ENCODE measurements around the gene SLC22A3. TPM values are rescaled to one million over a fixed set of nuclear protein-coding genes. Genes with fewer than 3 reads are reported as not detected.
"Not testable (repeated sequence)": the region's sequence is repeated elsewhere in the genome, so short reads cannot be mapped to it uniquely, and the experiment has no call there.

The SLC22A3 gene, protein sequence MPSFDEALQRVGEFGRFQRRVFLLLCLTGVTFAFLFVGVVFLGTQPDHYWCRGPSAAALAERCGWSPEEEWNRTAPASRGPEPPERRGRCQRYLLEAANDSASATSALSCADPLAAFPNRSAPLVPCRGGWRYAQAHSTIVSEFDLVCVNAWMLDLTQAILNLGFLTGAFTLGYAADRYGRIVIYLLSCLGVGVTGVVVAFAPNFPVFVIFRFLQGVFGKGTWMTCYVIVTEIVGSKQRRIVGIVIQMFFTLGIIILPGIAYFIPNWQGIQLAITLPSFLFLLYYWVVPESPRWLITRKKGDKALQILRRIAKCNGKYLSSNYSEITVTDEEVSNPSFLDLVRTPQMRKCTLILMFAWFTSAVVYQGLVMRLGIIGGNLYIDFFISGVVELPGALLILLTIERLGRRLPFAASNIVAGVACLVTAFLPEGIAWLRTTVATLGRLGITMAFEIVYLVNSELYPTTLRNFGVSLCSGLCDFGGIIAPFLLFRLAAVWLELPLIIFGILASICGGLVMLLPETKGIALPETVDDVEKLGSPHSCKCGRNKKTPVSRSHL
- total RNA-seq: 10 to 100 TPM; 16.1 to 39.2 (median 28.1) TPM

DNA sequence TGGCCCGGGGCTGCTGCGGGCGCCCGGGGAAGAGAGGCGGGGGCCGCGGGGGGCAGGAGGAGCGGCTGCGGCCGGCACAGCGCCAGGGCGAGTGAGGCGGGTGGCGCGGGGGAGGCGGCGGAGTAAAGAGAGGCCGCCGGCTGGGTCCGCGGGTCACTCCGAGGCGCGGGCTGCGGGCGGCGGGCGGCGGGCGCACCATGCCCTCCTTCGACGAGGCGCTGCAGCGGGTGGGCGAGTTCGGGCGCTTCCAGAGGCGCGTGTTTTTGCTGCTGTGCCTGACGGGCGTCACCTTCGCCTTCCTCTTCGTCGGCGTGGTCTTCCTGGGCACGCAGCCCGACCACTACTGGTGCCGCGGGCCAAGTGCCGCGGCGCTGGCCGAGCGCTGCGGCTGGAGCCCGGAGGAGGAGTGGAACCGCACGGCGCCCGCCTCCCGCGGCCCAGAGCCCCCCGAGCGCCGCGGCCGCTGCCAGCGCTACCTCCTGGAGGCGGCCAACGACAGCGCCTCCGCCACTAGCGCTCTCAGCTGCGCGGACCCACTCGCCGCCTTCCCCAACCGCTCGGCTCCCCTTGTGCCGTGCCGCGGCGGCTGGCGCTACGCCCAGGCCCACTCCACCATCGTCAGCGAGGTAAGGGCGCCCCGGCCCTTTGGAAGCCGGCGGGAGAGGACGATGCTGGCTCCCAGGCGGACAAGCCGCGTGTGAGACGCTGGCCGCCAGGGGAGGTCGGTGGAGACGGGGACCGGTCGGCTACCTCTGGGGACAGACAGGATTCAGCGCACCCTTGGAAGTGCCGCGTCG lies at the start of gene SLC22A3:
Gene SLC22A3 (plus strand): TSS at position 156 of the 797 bp plus-strand sequence. CDS start 42 bp downstream, at position 198.
- Histone ChIP-seq H3K4me1 (no peaks in the 10 kb centered on the region), H3K27ac (peak within 1 kb of the TSS; percentile 62 to 88), H3K27me3 (no peaks in the 10 kb centered on the region), H3K9me3 (no peaks in the 10 kb centered on the region), H3K4me3 (peak within 1 kb of the TSS; percentile 28 to 86), H3K36me3 (no peaks in the 10 kb centered on the region)
- peak in 1 of 2 donors; percentile 62 for DNase-seq
- intact Hi-C loops (cut with DNase I; ENCODE audit: low total_unique reads): no loop called here
- peak in 2 of 4 experiments; percentile 20 to 26 for TF ChIP-seq CTCF (IDR thresholded peaks at IDR 0.05)
- TF ChIP-seq POLR2A (IDR thresholded peaks at IDR 0.05): no peak

GRCh38 chr6:160299559-160299958 lies 48.6 kb upstream of the SLC22A3 start:
- H3K36me3 ChIP-seq: no peaks in the 10 kb centered on the region
- no peaks in the 10 kb centered on the region for H3K9me3 ChIP-seq
- no peak for TF ChIP-seq POLR2A (IDR thresholded peaks at IDR 0.05)
- no peak for TF ChIP-seq CTCF (IDR thresholded peaks at IDR 0.05)
- no peak overlapping the region for H3K27ac ChIP-seq
- DNase-seq: no peak
- no peaks in the 10 kb centered on the region for H3K4me1 ChIP-seq
- no peaks in the 10 kb centered on the region for H3K27me3 ChIP-seq
- H3K4me3 ChIP-seq: no peak overlapping the region
- intact Hi-C loops (cut with DNase I; ENCODE audit: low total_unique reads): no loop called here

- Histone ChIP-seq H3K4me3 (no peak overlapping the region), H3K4me1 (no peaks in the 10 kb centered on the region), H3K9me3 (no peaks in the 10 kb centered on the region), H3K27ac (no peak overlapping the region), H3K36me3 (no peaks in the 10 kb centered on the region), H3K27me3 (no peaks in the 10 kb centered on the region)
- TF ChIP-seq CTCF (IDR thresholded peaks at IDR 0.05): no peak
- TF ChIP-seq POLR2A (IDR thresholded peaks at IDR 0.05): no peak
- intact Hi-C loops (cut with DNase I; ENCODE audit: low total_unique reads): no loop called here
- DNase-seq: no peak
Measured at GRCh38 chr6:160300076-160300695, 48.0 kb upstream of the SLC22A3 start.

- intact Hi-C loops (cut with DNase I; ENCODE audit: low total_unique reads): no loop called here
Measured at GRCh38 chr6:160301339-160301738, 46.8 kb upstream of the SLC22A3 start.

DNA sequence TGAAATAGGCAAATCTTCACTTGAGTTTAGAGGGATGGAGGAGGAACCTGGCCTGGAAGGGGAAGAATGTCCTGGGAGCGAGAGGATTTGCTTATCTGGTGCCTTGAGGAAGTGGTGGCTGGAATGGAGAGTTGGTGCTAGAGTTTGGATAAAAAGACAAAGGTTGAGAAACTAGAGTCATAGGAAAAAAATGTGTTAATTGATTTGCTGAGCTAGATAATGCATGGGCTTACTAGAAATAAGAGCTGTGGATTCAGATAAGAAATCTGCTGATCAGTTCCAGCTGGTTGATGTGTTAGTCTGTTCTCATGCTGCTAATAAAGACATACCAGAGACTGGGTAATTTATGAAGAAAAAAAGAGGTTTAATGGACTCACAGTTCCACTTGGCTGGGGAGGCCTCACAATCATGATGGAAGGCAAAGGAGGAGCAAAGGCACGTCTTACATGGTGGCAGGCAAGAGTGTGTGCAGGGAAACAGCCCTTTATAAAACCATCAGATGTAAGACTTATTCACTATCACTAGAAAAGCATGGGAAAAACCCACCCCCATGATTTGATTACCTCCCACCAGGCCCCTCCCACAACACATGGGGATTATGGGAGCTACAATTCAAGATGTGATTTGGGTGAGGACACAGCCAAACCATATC lies 45.6 kb upstream of the SLC22A3 start:
- H3K9me3 ChIP-seq; H3K27ac ChIP-seq; H3K36me3 ChIP-seq; intact Hi-C loops (cut with DNase I; ENCODE audit: low total_unique reads); H3K27me3 ChIP-seq; H3K4me1 ChIP-seq; H3K4me3 ChIP-seq; DNase-seq: not testable (repeated sequence)

More at GRCh38 chr6:160301339-160301738, 46.8 kb upstream of the SLC22A3 start:
- TF ChIP-seq POLR2A (IDR thresholded peaks at IDR 0.05): no peak
- no peak for TF ChIP-seq CTCF (IDR thresholded peaks at IDR 0.05)
- H3K27ac ChIP-seq: no peak overlapping the region
- H3K9me3 ChIP-seq: no peaks in the 10 kb centered on the region
- no peaks in the 10 kb centered on the region for H3K27me3 ChIP-seq
- H3K36me3 ChIP-seq: no peaks in the 10 kb centered on the region
- H3K4me3 ChIP-seq: no peak overlapping the region
- H3K4me1 ChIP-seq: no peaks in the 10 kb centered on the region
- DNase-seq: no peak

All from uterus (tissue), 4 donors.